ENCODE data around the gene ADARB1.

- TF ChIP-seq EZH2 (IDR thresholded peaks at IDR 0.05; ENCODE audit: borderline replicate concordance, low read length) (no peak), CTCF (IDR thresholded peaks at IDR 0.05; ENCODE audit: low read length) (peak; percentile 20; the same call in 1 of the 2 replicates)
These were observed 28.1 kb downstream of the ADARB1 start for GRCh38 chr21:45102391-45102932.

Measured in OCI-LY1 (cell line).